ENCODE results near the gene SLC38A8.

The SLC38A8 gene

DNA sequence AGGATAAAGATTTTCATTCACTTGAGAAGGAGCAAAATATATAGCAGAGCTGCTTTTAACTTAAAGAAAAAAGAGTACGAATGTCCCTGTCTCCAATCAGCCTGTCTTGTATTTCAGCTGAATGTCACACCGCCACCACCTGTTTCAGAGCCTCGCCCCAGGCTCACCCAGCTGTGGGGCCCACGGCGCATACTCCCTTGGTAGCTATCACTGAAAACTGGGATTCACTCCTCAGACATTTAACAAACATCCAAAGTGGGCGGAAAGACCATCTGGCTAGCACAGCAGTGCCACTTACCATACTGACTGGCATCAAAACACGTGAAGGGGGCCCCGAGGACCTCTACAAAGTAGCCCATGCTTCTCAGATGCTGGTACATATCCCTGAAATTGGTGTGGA, 25.4 kb upstream of the SLC38A8 start:
- no peak for DNase-seq

- no peak for DNase-seq
Measured at GRCh38 chr16:84067640-84068039, 25.0 kb upstream of the SLC38A8 start.

DNA sequence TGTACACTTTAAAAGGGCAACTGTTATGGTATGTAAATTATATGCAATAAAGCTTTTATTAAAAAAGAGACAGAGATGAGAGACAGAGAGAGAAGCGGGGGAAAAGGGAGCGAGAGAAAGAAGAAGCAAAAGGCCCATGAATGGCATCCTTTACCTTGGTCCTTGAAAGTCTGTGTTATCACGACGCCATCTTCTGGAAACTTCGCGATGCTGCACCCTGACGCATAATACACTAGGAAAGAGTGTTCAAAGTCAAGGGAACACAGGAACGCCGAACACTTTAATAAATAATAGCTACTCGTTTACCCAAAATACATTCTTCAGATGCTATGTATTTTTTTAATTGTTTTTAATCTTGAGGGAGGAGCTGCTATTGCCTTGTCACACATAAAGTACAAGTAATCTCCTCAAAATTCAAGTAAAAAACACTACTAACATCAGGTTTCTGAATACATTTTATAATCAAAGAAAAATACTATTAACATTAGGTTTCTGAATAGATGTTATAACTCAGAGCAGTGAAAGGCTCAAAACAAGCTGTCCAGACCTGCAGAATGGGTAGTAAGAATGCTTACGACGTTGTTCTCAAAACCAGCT, 23.0 kb upstream of the SLC38A8 start:
- no peak for DNase-seq

DNA sequence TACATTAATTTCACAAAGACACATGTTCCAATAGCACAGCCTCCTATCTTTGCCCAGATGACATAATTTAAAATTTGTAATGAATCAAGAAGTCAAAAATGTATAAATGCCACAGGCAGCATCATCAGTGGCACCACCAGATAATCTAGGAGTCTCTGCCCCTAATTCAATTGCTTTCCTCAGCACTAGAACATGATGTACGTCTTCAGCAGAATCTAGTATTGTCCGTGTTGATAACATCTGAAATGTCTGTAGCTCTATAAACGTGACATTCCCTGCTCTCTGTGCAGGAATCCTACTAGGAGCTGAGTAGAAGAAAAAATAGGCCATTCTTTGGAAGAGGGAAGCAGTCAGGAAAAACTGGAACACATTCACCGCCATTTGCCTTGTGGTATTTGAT, 21.4 kb upstream of the SLC38A8 start:
- no peak for DNase-seq

GRCh38 chr16:84062734-84063640, 20.4 kb upstream of the SLC38A8 start:
- peak; percentile 33 for DNase-seq

DNA sequence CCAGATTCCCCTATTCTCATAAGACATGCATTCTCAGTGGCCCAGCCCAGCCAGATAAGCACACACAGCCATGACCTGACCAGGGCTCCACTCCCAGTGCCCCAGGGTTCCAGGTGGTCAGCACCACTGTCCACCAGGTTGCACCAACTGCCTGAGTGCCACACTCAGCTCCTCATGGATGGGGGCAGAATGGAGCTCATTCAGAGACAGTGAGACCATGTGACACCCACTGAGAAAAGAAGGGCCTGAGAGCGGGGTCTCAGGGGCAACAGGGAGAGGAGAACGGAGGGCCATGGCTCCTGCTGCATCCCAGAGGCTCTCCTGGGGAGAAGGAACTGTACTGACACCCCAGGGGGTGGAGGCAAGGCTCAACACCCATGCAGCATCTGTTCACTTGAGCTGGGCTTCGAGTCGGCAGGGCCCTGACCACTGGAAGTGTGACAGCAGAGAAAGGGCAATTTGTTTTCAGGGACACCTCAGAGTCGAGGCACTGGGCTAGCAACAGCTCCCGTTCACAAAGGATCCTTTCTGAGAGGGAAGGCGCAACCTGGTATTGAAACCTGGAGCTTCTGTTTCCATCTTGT, 18.7 kb upstream of the SLC38A8 start:
- no peak for DNase-seq

DNA sequence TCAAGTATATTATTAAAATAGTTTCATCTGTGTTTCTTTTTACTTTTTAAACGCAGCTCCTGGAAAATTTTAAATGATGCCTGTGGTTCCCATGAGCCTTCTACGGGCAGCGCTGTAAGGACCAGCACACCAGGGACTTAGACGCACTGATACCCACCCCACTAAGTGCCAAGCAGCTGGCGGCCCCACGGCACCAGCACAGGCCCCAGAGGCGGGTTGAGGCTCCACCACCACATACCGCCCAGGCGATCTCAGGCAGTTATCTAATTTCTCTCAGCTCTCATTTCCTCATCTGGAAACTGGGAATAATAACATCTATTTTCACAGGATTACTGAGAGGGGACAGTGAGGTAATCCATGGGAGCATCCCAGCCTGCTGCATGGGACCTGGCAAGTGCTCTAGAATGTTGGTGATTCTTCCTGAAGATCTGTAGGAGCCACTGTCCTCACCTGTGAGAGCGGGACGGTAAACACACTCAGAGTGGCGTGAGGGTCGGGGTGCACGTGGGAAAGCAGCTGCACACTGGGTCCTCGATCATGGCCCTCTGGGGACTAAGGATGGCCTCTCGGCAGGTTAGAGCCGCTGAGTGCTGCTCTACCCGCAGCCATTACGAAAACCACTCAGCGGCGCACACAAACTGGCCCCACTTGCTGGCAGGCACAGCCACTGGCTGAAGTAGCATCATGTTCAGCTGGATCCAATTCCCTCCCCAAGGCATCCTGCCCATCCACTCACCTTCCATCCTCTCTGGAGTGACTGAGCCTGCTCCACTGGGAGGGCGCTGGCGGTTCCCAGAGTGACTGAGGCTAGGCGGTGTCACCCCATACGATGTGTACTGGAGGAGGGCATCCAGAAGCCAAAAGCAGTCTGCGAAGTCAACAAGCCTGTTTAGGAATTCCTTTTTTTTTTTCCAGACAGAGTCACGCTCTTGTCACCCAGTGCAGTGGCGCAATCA, 17.6 kb upstream of the SLC38A8 start:
- DNase-seq: no peak

- no peak for DNase-seq
Measured at GRCh38 chr16:84059111-84059510, 16.5 kb upstream of the SLC38A8 start.

- no peak for DNase-seq
Measured at GRCh38 chr16:84058664-84059063, 16.1 kb upstream of the SLC38A8 start.

GRCh38 chr16:84058211-84058610, 15.6 kb upstream of the SLC38A8 start:
- DNase-seq: no peak

DNA sequence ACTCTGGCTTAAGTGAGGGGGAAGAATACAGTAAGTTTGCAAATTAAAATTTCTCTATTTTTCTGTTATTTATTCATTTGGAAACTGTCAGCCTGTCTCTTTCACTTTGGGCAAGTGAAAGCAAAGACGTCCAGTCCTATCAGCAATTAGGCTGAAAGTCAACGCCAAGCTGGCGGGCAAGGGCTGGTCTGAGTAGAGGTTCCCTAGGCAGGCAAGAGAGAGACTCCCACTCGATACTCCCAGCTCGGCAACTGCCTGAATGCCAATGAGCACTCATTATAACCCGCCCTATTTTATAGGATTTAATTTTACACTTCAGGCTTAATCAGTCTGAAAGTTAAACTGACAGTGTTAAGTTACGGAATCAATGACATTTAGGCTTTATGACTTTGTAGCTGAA, 14.3 kb upstream of the SLC38A8 start:
- no peak for DNase-seq

- no peak for DNase-seq
Measured at GRCh38 chr16:84055801-84056634, 13.4 kb upstream of the SLC38A8 start.

DNA sequence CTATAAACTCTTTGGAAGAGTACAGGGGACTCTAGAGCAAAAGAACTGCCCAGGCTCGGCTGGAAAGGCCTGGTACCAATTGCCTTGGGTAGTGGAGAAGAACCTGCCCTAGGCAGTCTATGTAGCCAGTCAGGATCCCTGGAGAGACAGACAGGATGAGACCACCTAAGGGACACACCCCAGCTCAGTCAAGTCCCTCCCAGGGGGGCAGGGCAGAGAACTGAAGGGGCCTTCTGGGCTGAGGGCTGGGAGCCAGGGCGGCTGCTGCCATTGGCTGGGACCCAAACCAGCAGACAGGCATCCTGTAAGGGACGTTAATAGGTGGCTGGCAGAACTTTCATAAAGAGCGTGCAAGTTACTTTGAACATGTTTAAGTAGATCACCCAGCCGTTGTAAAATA, 12.8 kb upstream of the SLC38A8 start:
- no peak for DNase-seq

GRCh38 chr16:84054916-84055315, 12.3 kb upstream of the SLC38A8 start:
- DNase-seq: no peak

- no peak for DNase-seq
Measured at GRCh38 chr16:84054271-84054670, 11.7 kb upstream of the SLC38A8 start.

GRCh38 chr16:84053237-84053636, 10.6 kb upstream of the SLC38A8 start:
- no peak for DNase-seq

- no peak for DNase-seq
Measured at GRCh38 chr16:84052071-84052622, 9.6 kb upstream of the SLC38A8 start.

GRCh38 chr16:84050316-84050715, 7.7 kb upstream of the SLC38A8 start:
- no peak for DNase-seq

DNA sequence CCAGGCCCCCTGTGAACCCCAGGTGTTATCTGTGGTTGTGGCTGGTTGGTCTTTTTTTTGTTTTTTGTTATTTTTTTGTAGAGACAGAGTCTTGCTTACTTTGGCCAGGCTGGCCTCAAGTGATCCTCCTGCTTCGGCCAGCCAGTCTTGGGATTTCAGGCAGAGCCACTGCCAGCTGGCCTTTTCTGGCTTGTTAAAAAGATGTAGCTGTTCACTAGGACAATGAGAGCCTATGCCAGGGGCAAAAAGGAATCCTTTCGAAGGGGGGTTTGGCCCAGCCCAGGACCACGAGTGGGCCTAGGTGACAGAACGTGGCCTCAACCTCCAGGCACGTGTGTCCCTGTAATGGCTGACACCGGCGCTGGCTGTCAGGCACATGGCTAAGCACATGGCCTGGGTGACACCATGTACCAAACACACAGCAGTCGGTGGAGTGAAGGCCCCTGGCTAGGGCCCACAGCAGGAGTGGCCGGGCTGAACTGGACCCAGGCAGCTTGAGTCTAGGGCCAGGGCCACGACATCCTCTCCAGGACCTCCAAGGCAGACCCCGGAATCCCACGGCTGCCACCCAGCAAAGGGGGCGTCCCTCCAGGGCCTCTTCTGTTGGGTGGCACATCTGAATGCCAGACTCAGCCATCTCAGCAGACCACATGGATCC, 6.9 kb upstream of the SLC38A8 start:
- DNase-seq: no peak

DNA sequence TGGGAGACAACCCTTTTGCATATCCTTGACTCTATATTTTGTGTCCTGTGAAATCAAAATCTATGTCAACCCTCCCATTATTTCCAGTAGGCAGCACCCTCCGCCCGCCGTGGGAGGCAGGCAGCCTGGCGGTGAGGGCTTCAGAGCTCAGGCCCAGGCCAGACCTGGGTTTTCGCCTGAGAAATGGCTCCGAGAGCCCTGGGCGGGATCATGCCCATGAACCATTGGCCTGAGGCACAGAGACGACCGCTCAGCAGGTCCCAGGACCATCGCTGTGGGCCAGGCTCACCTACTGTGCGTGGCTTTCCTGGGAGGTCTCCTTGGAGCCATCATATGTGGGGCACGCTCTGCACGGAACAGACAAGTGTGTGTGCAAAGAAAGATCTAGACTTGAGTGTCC, 6.3 kb upstream of the SLC38A8 start:
- DNase-seq: no peak

- DNase-seq: no peak
Measured at GRCh38 chr16:84048270-84048669, 5.7 kb upstream of the SLC38A8 start.

All from activated effector memory CD4-positive, alpha-beta T cell treated with Interleukin-2 at 50 U/mL for 16 hours (primary cell).